GM18507 (cell line): ENCODE measurements around the gene MYORG.
"Not testable (repeated sequence)": the region's sequence is repeated elsewhere in the genome, so short reads cannot be mapped to it uniquely, and the experiment has no call there.

Source experiments
- DNase-seq: peaks from one replicate; pipeline ENCODE4 v3.0.0; 2011; ENCODE audit warnings: low read depth; ENCODE audit not compliant: insufficient read length; ENCODE audit errors: extremely low spot score
- FAIRE-seq: peaks from 2 replicates; lab custom pipeline; 2011; peaks lifted over from hg19 to GRCh38; lab: Jason Lieb, UNC

MYORG gene

GRCh38 chr9:34370970-34371880 lies 5.5 kb downstream of the MYORG start:
- no peak for FAIRE-seq
- no peak for DNase-seq

- no peak for DNase-seq
- no peak for FAIRE-seq
Observed at GRCh38 chr9:34370335-34370969, 6.2 kb downstream of the MYORG start.

- FAIRE-seq = no peak
Observed at GRCh38 chr9:34369636-34370035, 7.1 kb downstream of the MYORG start.

GRCh38 chr9:34368796-34369195 lies 7.9 kb downstream of the MYORG start:
- not testable (repeated sequence) for FAIRE-seq, DNase-seq

More at GRCh38 chr9:34369636-34370035, 7.1 kb downstream of the MYORG start:
- DNase-seq = no peak

GRCh38 chr9:34367751-34368410 lies 8.8 kb downstream of the MYORG start:
- not testable (repeated sequence) for FAIRE-seq

GRCh38 chr9:34366365-34366764 lies 10.3 kb downstream of the MYORG start:
- FAIRE-seq (no peak), DNase-seq (no peak)

More at GRCh38 chr9:34367751-34368410, 8.8 kb downstream of the MYORG start:
- not testable (repeated sequence) for DNase-seq

- no peak for DNase-seq
- FAIRE-seq = no peak
Observed at GRCh38 chr9:34365282-34365681, 11.4 kb downstream of the MYORG start.

GRCh38 chr9:34363619-34364351 lies 12.9 kb downstream of the MYORG start:
- no peak for FAIRE-seq
- no peak for DNase-seq

- FAIRE-seq (no peak), DNase-seq (no peak)
Observed at GRCh38 chr9:34362614-34363214, 14.0 kb downstream of the MYORG start.

GRCh38 chr9:34352957-34353356 lies 23.7 kb downstream of the MYORG start:
- not testable (repeated sequence) for FAIRE-seq, DNase-seq

- not testable (repeated sequence) for FAIRE-seq, DNase-seq
Observed at GRCh38 chr9:34352122-34352652, 24.5 kb downstream of the MYORG start.

GRCh38 chr9:34349324-34349723 lies 27.4 kb downstream of the MYORG start:
- no peak for DNase-seq
- FAIRE-seq = no peak

GRCh38 chr9:34347800-34348158 lies 28.9 kb downstream of the MYORG start:
- DNase-seq = no peak
- FAIRE-seq = no peak

GRCh38 chr9:34346873-34347799 lies 29.6 kb downstream of the MYORG start:
- FAIRE-seq = no peak
- DNase-seq = no peak

GRCh38 chr9:34343605-34344004 lies 33.1 kb downstream of the MYORG start:
- no peak for FAIRE-seq
- no peak for DNase-seq

GRCh38 chr9:34343090-34343489 lies 33.6 kb downstream of the MYORG start:
- FAIRE-seq = no peak
- DNase-seq = no peak

- FAIRE-seq (no peak), DNase-seq (no peak)
Observed at GRCh38 chr9:34341659-34342295, 34.9 kb downstream of the MYORG start.
